Measurements from ENCODE around the gene SIK2. TPM values are rescaled to one million over a fixed set of nuclear protein-coding genes. Genes with fewer than 3 reads are reported as not detected.
A peak's percentile ranks its signal among the peaks of the same experiment; 100 is the strongest.
"Not testable (repeated sequence)": the region's sequence is repeated elsewhere in the genome, so short reads cannot be mapped to it uniquely, and the experiment has no call there.

Gene SIK2
- total RNA-seq, 1 donor from 2014 or later = 16.3 TPM

GRCh38 chr11:111642542-111642941, 40.3 kb downstream of the SIK2 start:
- Histone ChIP-seq H3F3A (ENCODE audit: low read depth) (no peaks in the 10 kb centered on the region), H3K27ac (no peak overlapping the region), H3K9me3 (ENCODE audit: low read depth) (no peaks in the 10 kb centered on the region), H3K4me3 (no peak overlapping the region), H3K27me3 (no peaks in the 10 kb centered on the region), H3K9ac (no peak overlapping the region), H3K36me3 (peaks cover 2% of the 10 kb centered on the region), H4K20me1 (ENCODE audit: low read depth) (no peaks in the 10 kb centered on the region), H3K4me2 (no peak overlapping the region), H2AFZ (replicated peaks) (no peak overlapping the region), H3K4me1 (peaks cover 10% of the 10 kb centered on the region), H3K79me2 (ENCODE audit: low read depth) (peaks cover 6% of the 10 kb centered on the region)
- H3K4me1 Mint-ChIP-seq = peaks cover 24% of the 10 kb centered on the region
- TF ChIP-seq, protein P1, sequence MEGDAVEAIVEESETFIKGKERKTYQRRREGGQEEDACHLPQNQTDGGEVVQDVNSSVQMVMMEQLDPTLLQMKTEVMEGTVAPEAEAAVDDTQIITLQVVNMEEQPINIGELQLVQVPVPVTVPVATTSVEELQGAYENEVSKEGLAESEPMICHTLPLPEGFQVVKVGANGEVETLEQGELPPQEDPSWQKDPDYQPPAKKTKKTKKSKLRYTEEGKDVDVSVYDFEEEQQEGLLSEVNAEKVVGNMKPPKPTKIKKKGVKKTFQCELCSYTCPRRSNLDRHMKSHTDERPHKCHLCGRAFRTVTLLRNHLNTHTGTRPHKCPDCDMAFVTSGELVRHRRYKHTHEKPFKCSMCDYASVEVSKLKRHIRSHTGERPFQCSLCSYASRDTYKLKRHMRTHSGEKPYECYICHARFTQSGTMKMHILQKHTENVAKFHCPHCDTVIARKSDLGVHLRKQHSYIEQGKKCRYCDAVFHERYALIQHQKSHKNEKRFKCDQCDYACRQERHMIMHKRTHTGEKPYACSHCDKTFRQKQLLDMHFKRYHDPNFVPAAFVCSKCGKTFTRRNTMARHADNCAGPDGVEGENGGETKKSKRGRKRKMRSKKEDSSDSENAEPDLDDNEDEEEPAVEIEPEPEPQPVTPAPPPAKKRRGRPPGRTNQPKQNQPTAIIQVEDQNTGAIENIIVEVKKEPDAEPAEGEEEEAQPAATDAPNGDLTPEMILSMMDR (IDR thresholded peaks at IDR 0.05) = no peak
- TF ChIP-seq EZH2 (IDR thresholded peaks at IDR 0.05) (no peak), EZH2phosphoT487 (IDR thresholded peaks at IDR 0.05) (no peak)
- no peak overlapping the region for H3K4me3 Mint-ChIP-seq
- H3K27me3 Mint-ChIP-seq (ENCODE audit: insufficient read depth, low read depth) = no peaks in the 10 kb centered on the region
- H3K27ac Mint-ChIP-seq = no peak overlapping the region
- H3K36me3 Mint-ChIP-seq = peaks cover 26% of the 10 kb centered on the region
- no peak for DNase-seq (ENCODE audit: low spot score)
- no peaks in the 10 kb centered on the region for H3K9me3 Mint-ChIP-seq

DNA sequence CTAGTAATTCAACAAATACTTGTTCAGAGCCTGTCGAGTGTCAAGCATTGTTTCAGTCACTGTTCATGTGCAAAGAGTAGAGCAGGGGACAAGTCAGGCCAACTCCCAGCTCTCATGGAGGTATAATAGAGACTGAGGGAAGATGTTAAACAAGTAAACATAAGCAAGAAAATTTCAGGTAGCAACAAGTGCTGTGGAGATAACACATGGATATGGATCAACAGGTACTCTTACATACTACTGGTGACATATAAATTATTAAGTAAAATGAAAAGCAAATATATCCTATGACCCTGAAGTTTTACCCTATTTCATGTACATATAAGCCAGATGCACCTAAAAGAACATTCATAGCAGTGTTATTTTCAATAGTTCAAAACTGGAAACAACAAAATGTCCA, 42.7 kb downstream of the SIK2 start:
- H3K36me3 ChIP-seq = no peaks in the 10 kb centered on the region
- no peak overlapping the region for H2AFZ ChIP-seq (replicated peaks)

DNA sequence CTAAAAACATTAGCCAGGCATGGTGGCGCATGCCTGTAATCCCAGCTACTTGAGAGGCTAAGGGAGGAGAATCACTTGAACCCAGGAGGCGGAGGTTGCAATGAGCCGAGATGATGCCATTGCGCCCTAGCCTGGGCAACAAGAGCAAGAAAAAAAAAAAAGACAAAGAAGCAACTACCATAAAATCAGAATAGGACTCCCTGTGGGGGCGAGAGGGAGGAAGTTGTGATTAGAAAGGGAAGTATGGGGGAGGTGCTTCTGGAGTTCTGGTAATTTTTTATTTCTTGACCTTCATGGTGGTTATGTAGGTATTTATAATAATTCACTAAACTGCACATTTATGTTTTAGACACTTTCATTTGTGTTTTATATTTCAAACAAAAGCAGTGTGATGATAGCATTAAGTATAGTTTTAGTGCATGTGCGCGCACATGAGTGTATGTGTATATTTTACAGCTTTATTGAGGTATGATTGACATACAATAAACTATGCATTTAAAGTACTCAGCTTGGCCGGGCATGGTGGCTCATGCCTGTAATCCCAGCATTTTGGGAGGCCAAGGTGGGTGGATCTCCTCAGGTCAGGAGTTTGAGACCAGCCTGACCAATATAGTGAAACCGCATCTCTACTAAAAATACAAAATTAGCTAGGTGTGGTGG, 43.5 kb downstream of the SIK2 start:
- no peaks in the 10 kb centered on the region for H3K9me3 Mint-ChIP-seq
- no peak for DNase-seq (ENCODE audit: low spot score)
- no peak overlapping the region for H3K4me3 ChIP-seq
- no peaks in the 10 kb centered on the region for H3K27me3 Mint-ChIP-seq (ENCODE audit: insufficient read depth, low read depth)
- TF ChIP-seq, protein P1 (IDR thresholded peaks at IDR 0.05) = no peak
- no peak for TF ChIP-seq EZH2 (IDR thresholded peaks at IDR 0.05)
- TF ChIP-seq EZH2phosphoT487 (IDR thresholded peaks at IDR 0.05) = no peak
- H3K79me2 ChIP-seq (ENCODE audit: low read depth) = no peaks in the 10 kb centered on the region
- H3K36me3 Mint-ChIP-seq = peaks cover 21% of the 10 kb centered on the region
- no peaks in the 10 kb centered on the region for H3K27me3 ChIP-seq
- H3K27ac ChIP-seq = no peak overlapping the region
- H2AFZ ChIP-seq (replicated peaks) = no peak overlapping the region
- no peak overlapping the region for H3K4me2 ChIP-seq
- no peak overlapping the region for H3K9ac ChIP-seq
- H4K20me1 ChIP-seq (ENCODE audit: low read depth) = no peaks in the 10 kb centered on the region
- H3K27ac Mint-ChIP-seq = no peak overlapping the region
- no peaks in the 10 kb centered on the region for H3K4me1 ChIP-seq
- H3K9me3 ChIP-seq (ENCODE audit: low read depth) = no peaks in the 10 kb centered on the region
- H3F3A ChIP-seq (ENCODE audit: low read depth) = no peaks in the 10 kb centered on the region
- peaks cover 6% of the 10 kb centered on the region for H3K4me1 Mint-ChIP-seq
- no peak overlapping the region for H3K4me3 Mint-ChIP-seq
- H3K36me3 ChIP-seq = peaks cover 3% of the 10 kb centered on the region

More for the DNA sequence above, 42.7 kb downstream of the SIK2 start:
- Histone ChIP-seq H3K9me3 (ENCODE audit: low read depth) (no peaks in the 10 kb centered on the region), H3F3A (ENCODE audit: low read depth) (no peaks in the 10 kb centered on the region), H3K4me3 (no peak overlapping the region), H3K4me2 (no peak overlapping the region), H3K9ac (no peak overlapping the region), H3K79me2 (ENCODE audit: low read depth) (peaks cover 5% of the 10 kb centered on the region), H3K27ac (no peak overlapping the region), H3K4me1 (peaks cover 2% of the 10 kb centered on the region), H4K20me1 (ENCODE audit: low read depth) (no peaks in the 10 kb centered on the region), H3K27me3 (no peaks in the 10 kb centered on the region)
- Mint-ChIP-seq H3K27ac (no peak overlapping the region), H3K4me1 (peaks cover 9% of the 10 kb centered on the region), H3K27me3 (ENCODE audit: insufficient read depth, low read depth) (no peaks in the 10 kb centered on the region), H3K36me3 (peaks cover 23% of the 10 kb centered on the region), H3K4me3 (no peak overlapping the region), H3K9me3 (no peaks in the 10 kb centered on the region)
- TF ChIP-seq EZH2phosphoT487 (IDR thresholded peaks at IDR 0.05) (no peak), EZH2 (IDR thresholded peaks at IDR 0.05) (no peak)
- TF ChIP-seq, protein P1 (IDR thresholded peaks at IDR 0.05) = no peak
- no peak for DNase-seq (ENCODE audit: low spot score)

DNA sequence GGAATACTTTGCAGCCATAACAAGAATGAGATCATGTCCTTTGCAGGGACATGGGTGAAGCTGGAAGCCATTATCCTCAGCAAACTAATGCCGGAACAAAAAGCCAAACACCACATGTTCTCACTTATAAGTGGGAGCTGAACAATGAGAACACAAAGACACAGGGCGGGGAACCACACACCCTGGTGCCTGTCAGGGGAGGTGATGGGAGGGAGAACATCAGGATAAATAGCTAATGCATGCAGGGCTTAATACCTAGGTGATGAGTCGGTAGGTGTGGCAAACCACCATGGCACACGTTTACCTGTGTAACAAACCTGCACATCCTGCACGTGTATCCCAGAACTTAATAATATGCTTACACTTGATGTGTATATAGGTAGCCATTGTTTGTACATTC, 49.1 kb downstream of the SIK2 start:
- H3K9me3 Mint-ChIP-seq; H3K79me2 ChIP-seq (ENCODE audit: low read depth); H3K9me3 ChIP-seq (ENCODE audit: low read depth); H4K20me1 ChIP-seq (ENCODE audit: low read depth); H3K4me3 ChIP-seq; H3K4me1 ChIP-seq; H3K36me3 ChIP-seq; H3K4me1 Mint-ChIP-seq; H3K4me3 Mint-ChIP-seq; H3K27me3 ChIP-seq; H3K9ac ChIP-seq; H3K27ac ChIP-seq; H3K4me2 ChIP-seq; H3K27ac Mint-ChIP-seq; H3K27me3 Mint-ChIP-seq (ENCODE audit: insufficient read depth, low read depth); H2AFZ ChIP-seq (replicated peaks); H3F3A ChIP-seq (ENCODE audit: low read depth): not testable (repeated sequence)
- DNase-seq (ENCODE audit: low spot score) = peak; percentile 14
- peaks cover 11% of the 10 kb centered on the region for H3K36me3 Mint-ChIP-seq
